ENCODE data around the gene THEM5. TPM values are rescaled to one million over a fixed set of nuclear protein-coding genes. Genes with fewer than 3 reads are reported as not detected.

The THEM5 gene
- total and polyA plus RNA-seq, 10 of the 15 experiments (the other 5 are each of a cell fraction or from before 2014, with no cell fraction given): 0.16 TPM; not detected in 9

- ChIA-PET CTCF (interaction anchor here (0.9 to 1.1 kb wide), 2 partner anchors 12 to 137 kb away, joined by 3 read pairs; no protein-coding TSS in a partner anchor), RAD21 (ENCODE audit: unreplicated experiment) (no interaction called here), SMC1A (ENCODE audit: uncharacterized antibody, unreplicated experiment) (no interaction called here), POLR2A (no interaction called here)
- Histone ChIP-seq H3K9ac (ENCODE audit: control insufficient read depth, insufficient read depth, low read length) (no peak overlapping the region), H3K27ac (ENCODE audit: control insufficient read depth, insufficient read depth) (no peak overlapping the region), H3K4me1 (ENCODE audit: control insufficient read depth, insufficient read depth, low read length) (peaks cover 9% of the 10 kb centered on the region), H3K79me2 (ENCODE audit: control insufficient read depth, insufficient read depth, low read length) (no peaks in the 10 kb centered on the region), H2AFZ (ENCODE audit: control insufficient read depth, low read depth, low read length) (no peak overlapping the region), H4K20me1 (ENCODE audit: control insufficient read depth, insufficient read depth) (no peaks in the 10 kb centered on the region), H3K4me3 (no peak overlapping the region), H3K27me3 (replicated peaks in 1 of 2; ENCODE audit: control insufficient read depth in 2 of 2, insufficient read depth in 2 of 2, low read length in 1 of 2) (peaks cover 0 to 3% of the 10 kb centered on the region in 2 experiments; a peak in 2 of 4 replicates), H3K36me3 (ENCODE audit: control insufficient read depth in 2 of 2, insufficient read depth in 2 of 2, low read length in 1 of 2) (no peaks in the 10 kb centered on the region), H3K9me3 (replicated peaks; ENCODE audit: control insufficient read depth, insufficient read depth, low read length) (no peaks in the 10 kb centered on the region), H3K4me2 (ENCODE audit: control insufficient read depth, insufficient read depth) (no peak overlapping the region)
- FAIRE-seq (no peak), DNase-seq (ENCODE audit: low read depth, low spot score) (no peak), ATAC-seq (no peak)
- in situ Hi-C loops (cut with MboI): no loop called here
- TF ChIP-seq NR2C2 (IDR thresholded peaks at IDR 0.05; ENCODE audit: borderline replicate concordance, control insufficient read depth, insufficient read length, low read depth) (no peak), ZNF217 (IDR thresholded peaks at IDR 0.05) (no peak), NFYA (IDR thresholded peaks at IDR 0.05; ENCODE audit: borderline replicate concordance, low read depth, low read length) (no peak)
- intact Hi-C loops (cut with micrococcal nuclease; ENCODE audit: unreplicated experiment): no loop called here
- 7% methylated on average over 2 of the region's 2 CpGs for WGBS (ENCODE audit: insufficient coverage, insufficient replicate concordance, low lambda C conversion rate, missing lambda C conversion rate)
- BruUV-seq (replicated peaks): no TSS peak
These were observed 10.9 kb upstream of the THEM5 start for GRCh38 chr1:151864411-151864810.

- BruUV-seq (replicated peaks): no TSS peak
These were observed 9.1 kb upstream of the THEM5 start for GRCh38 chr1:151862604-151863003.

More at GRCh38 chr1:151862604-151863003, 9.1 kb upstream of the THEM5 start:
- in situ Hi-C loops (cut with MboI) (no loop called here), intact Hi-C loops (cut with micrococcal nuclease; ENCODE audit: unreplicated experiment) (no loop called here)
- DNase-seq (ENCODE audit: low read depth, low spot score) (no peak), FAIRE-seq (no peak), ATAC-seq (no peak)
- Histone ChIP-seq H3K27me3 (replicated peaks in 1 of 2; ENCODE audit: control insufficient read depth in 2 of 2, insufficient read depth in 2 of 2, low read length in 1 of 2) (peaks cover 0 to 3% of the 10 kb centered on the region in 2 experiments; a peak in 2 of 4 replicates), H3K79me2 (ENCODE audit: control insufficient read depth, insufficient read depth, low read length) (no peaks in the 10 kb centered on the region), H3K27ac (ENCODE audit: control insufficient read depth, insufficient read depth) (no peak overlapping the region), H3K9me3 (replicated peaks; ENCODE audit: control insufficient read depth, insufficient read depth, low read length) (no peaks in the 10 kb centered on the region), H3K9ac (ENCODE audit: control insufficient read depth, insufficient read depth, low read length) (no peak overlapping the region), H3K36me3 (ENCODE audit: control insufficient read depth in 2 of 2, insufficient read depth in 2 of 2, low read length in 1 of 2) (no peaks in the 10 kb centered on the region), H3K4me2 (ENCODE audit: control insufficient read depth, insufficient read depth) (no peak overlapping the region), H2AFZ (ENCODE audit: control insufficient read depth, low read depth, low read length) (no peak overlapping the region), H4K20me1 (ENCODE audit: control insufficient read depth, insufficient read depth) (no peaks in the 10 kb centered on the region), H3K4me1 (ENCODE audit: control insufficient read depth, insufficient read depth, low read length) (peaks cover 9% of the 10 kb centered on the region), H3K4me3 (no peak overlapping the region)
- TF ChIP-seq POLR2AphosphoS5 (IDR thresholded peaks at IDR 0.05; ENCODE audit: low read length) (no peak), SMAD1 (IDR thresholded peaks at IDR 0.05; ENCODE audit: low read depth, partially characterized antibody) (no peak), NR2F1 (conservative IDR thresholded peaks at IDR 0.05) (no peak), ZNF24 (IDR thresholded peaks at IDR 0.05) (no peak), PAX5 (IDR thresholded peaks at IDR 0.05; ENCODE audit: borderline replicate concordance, low read depth, low read length) (no peak), KAT2A (conservative IDR thresholded peaks at IDR 0.05; ENCODE audit: control insufficient read depth, low read depth, low read length) (no peak)
- ChIA-PET RAD21 (ENCODE audit: unreplicated experiment) (no interaction called here), SMC1A (ENCODE audit: uncharacterized antibody, unreplicated experiment) (interaction anchor here (1.1 kb wide), 1 partner anchor 9 kb away, joined by 3 read pairs; no protein-coding TSS in a partner anchor), CTCF (no interaction called here), POLR2A (no interaction called here)

Data from GM12878 (cell line).